ENCODE measurements around the gene KPNA2. TPM values are rescaled to one million over a fixed set of nuclear protein-coding genes. Genes with fewer than 3 reads are reported as not detected.
"Not testable (repeated sequence)": the region's sequence is repeated elsewhere in the genome, so short reads cannot be mapped to it uniquely, and the experiment has no call there.

The KPNA2 gene
- total RNA-seq, 1 experiment from 2014 or later: 170 TPM

DNA sequence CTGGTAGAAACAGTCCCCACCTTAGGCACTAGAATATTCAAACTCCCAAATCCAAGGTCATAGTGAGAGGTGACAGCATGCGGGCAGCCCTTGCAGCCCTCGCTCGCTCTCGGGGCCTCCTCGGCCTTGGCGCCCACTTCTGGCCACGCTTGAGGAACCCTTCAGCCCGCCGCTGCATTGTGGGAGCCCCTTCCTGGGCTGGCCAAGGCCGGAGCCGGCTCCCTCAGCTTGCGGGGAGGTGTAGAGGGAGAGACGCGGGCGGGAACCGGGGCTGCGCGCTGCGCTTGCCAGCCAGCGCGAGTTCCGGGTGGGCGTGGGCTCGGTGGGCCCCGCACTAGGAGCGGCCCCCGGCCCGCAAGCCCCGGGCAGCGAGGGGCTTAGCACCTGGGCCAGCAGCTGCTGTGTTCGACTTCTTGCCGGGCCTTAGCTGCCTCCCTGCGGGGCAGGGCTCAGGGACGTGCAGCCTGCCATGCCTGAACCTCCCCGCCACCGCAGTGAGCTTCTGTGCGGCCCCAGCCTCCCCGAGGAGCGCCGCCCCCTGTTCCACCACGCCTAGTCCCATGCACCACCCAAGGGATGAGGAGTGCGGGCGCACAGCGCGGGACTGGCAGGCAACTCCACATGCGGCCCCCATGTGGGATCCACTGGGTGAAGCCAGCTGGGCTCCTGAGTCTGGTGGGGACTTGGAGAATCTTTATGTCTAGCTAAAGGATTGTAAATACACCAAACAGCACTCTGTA is 45.0 kb downstream of the KPNA2 start:
- Histone ChIP-seq H3K9me3 (ENCODE audit: low read length) (no peaks in the 10 kb centered on the region), H3K4me3 (ENCODE audit: low read length) (no peak overlapping the region), H3K36me3 (ENCODE audit: insufficient read depth, low read length) (no peaks in the 10 kb centered on the region), H3K27me3 (ENCODE audit: low read length) (no peaks in the 10 kb centered on the region), H3K79me2 (ENCODE audit: low read length) (no peaks in the 10 kb centered on the region), H4K20me1 (ENCODE audit: insufficient read depth, low read depth, low read length) (no peaks in the 10 kb centered on the region), H3K4me2 (ENCODE audit: low read depth, low read length, poor library complexity, severe bottlenecking) (no peak overlapping the region), H2AFZ (ENCODE audit: low read length) (no peak overlapping the region), H3K9ac (ENCODE audit: low read length) (no peak overlapping the region), H3K27ac (ENCODE audit: low read length) (no peak overlapping the region), H3K9me2 (replicated peaks; ENCODE audit: insufficient read depth, low read length) (no peaks in the 10 kb centered on the region), H3K4me1 (ENCODE audit: low read length) (peaks cover 8% of the 10 kb centered on the region)
- no peak for DNase-seq

DNA sequence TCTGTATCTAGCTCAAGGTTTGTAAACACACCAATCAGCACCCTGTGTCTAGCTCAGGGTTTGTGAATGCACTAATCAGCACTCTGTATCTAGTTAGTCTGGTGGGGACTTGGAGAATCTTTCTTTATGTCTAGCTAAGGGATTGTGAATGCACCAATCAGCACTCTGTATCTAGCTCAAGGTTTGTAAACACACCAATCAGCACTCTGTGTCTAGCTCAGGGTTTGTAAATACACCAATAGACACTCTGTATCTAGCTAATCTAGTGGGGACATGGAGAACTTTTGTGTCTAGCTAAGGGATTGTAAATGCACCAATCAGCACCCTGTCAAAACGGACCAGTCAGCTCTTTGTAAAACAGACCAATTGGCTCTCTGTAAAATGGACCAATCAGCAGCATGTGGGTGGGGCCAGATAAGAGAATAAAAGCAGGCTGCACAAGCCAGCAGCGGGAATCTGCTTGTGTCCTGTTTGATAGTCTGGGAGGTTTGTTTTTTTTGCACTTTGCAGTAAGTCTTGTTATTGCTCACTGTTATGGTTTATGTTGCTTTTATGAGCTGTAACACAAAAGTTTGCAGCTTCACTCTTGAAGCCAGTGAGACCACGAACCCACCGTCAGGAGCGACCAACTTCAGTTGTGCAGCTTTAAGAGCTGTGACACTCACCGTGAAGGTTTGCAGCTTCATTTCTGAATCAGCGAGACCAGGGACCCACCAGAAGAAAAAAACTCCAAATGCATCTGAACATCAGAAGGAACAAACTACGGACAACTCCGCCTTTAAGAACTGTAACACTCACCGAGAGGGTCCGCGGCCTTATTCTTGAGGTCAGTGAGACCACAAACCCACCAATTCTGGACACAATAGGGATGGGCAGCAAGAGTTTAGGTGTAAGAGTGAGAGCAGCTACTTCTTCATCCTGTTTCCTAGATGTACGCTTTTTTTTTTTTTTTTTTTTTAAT is 46.0 kb downstream of the KPNA2 start:
- H3K4me3 ChIP-seq (ENCODE audit: low read length); H4K20me1 ChIP-seq (ENCODE audit: insufficient read depth, low read depth, low read length); H3K4me2 ChIP-seq (ENCODE audit: low read depth, low read length, poor library complexity, severe bottlenecking); H2AFZ ChIP-seq (ENCODE audit: low read length); H3K36me3 ChIP-seq (ENCODE audit: insufficient read depth, low read length); H3K9ac ChIP-seq (ENCODE audit: low read length); H3K27ac ChIP-seq (ENCODE audit: low read length); H3K9me3 ChIP-seq (ENCODE audit: low read length); DNase-seq; H3K27me3 ChIP-seq (ENCODE audit: low read length); H3K9me2 ChIP-seq (replicated peaks; ENCODE audit: insufficient read depth, low read length); H3K79me2 ChIP-seq (ENCODE audit: low read length): not testable (repeated sequence)
- H3K4me1 ChIP-seq (ENCODE audit: low read length): peaks cover 18% of the 10 kb centered on the region

DNA sequence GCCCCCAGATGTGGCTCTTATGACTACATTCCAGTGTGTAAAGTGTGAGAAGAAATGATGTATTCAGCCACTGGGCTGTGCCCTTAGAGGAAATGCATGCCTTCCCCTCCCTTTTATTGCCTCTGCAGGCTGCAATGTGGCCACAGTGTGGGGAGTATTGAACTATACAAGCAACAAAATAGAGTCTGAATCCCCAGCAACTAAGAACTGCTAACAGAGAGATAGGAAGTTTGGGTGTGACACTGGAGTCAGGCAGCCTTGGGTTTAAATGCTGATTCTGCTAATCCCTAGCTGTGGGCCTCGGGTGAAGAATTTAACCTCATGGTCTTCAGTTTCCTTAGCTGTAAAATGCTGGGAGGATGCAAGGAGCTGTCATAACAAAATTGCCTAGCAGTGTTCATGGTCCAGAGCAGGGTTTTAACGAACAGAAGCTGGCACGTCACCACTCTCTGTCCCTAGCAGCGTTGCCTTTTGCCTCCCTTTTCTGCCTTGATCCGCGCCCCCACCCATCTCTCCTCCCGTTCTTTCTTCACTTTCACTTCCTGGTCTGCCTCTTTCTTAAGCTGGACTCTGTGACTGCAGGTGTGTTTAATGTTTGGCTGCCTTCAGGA is 50.3 kb downstream of the KPNA2 start:
- DNase-seq: peak; percentile 91
- Histone ChIP-seq H3K4me2 (ENCODE audit: low read depth, low read length, poor library complexity, severe bottlenecking) (peak overlapping the region; percentile 91), H3K27ac (ENCODE audit: low read length) (peak overlapping the region; percentile 99), H3K4me1 (ENCODE audit: low read length) (peaks cover 38% of the 10 kb centered on the region), H3K9me3 (ENCODE audit: low read length) (no peaks in the 10 kb centered on the region), H3K79me2 (ENCODE audit: low read length) (no peaks in the 10 kb centered on the region), H2AFZ (ENCODE audit: low read length) (peak overlapping the region; percentile 90), H3K9ac (ENCODE audit: low read length) (peak overlapping the region; percentile 81), H4K20me1 (ENCODE audit: insufficient read depth, low read depth, low read length) (no peaks in the 10 kb centered on the region), H3K4me3 (ENCODE audit: low read length) (peak overlapping the region; percentile 4; the same call in 1 of the 2 replicates), H3K36me3 (ENCODE audit: insufficient read depth, low read length) (no peaks in the 10 kb centered on the region), H3K9me2 (replicated peaks; ENCODE audit: insufficient read depth, low read length) (no peaks in the 10 kb centered on the region), H3K27me3 (ENCODE audit: low read length) (no peaks in the 10 kb centered on the region)

DNA sequence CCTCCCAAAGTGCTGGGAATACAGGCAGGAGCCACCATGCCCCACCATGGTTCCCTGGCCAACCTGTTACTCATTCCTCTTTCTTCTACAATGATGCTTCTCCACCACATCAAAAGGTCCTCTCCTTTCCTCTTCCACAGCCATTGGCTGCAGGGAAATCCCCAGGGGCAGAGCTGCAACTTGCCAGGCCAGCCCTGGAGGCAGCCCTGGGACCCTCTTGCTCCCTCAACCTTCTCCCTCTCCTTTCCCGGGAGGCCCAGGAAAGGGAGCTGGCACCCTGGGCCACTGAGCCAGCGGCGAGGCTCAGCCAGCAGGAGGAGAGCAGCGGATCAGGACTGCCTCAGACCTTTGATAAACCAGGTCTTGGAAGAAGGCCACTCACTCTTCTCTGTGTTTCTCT is 51.1 kb downstream of the KPNA2 start:
- not testable (repeated sequence) for H3K79me2 ChIP-seq (ENCODE audit: low read length); H4K20me1 ChIP-seq (ENCODE audit: insufficient read depth, low read depth, low read length); H3K9me3 ChIP-seq (ENCODE audit: low read length); H2AFZ ChIP-seq (ENCODE audit: low read length); H3K27me3 ChIP-seq (ENCODE audit: low read length); H3K9me2 ChIP-seq (replicated peaks; ENCODE audit: insufficient read depth, low read length); H3K36me3 ChIP-seq (ENCODE audit: insufficient read depth, low read length); DNase-seq
- Histone ChIP-seq H3K9ac (ENCODE audit: low read length) (peak overlapping the region; percentile 81), H3K27ac (ENCODE audit: low read length) (peak overlapping the region; percentile 99), H3K4me1 (ENCODE audit: low read length) (peaks cover 38% of the 10 kb centered on the region), H3K4me3 (ENCODE audit: low read length) (peak overlapping the region; percentile 67), H3K4me2 (ENCODE audit: low read depth, low read length, poor library complexity, severe bottlenecking) (peak overlapping the region; percentile 91)

DNA sequence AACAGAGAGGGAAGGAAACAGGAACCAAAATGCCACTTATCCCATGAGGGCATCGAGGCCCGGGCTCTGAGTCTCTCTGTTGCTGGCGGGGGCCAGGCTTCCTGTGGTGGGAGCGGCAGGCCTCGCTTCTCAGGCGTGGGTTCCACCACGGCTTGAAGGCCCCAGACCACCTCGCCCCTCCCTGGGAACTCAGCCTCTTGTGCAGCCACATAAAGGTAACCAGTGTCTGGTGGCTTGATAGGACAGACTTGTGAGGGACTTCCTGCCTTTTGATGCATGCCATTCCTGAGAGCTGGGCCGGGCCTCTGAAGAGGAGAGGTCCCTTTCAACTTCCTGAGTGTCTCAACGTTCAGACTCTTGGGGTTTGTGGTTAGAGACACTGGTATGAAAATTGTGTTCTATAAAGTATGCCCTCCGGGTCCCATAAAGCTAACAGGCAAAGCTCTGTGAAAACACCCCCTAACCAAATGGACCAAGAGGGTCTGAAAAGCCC is 51.6 kb downstream of the KPNA2 start:
- H2AFZ ChIP-seq (ENCODE audit: low read length): not testable (repeated sequence)
- Histone ChIP-seq H3K9ac (ENCODE audit: low read length) (peak overlapping the region; percentile 81), H3K4me3 (ENCODE audit: low read length) (peak overlapping the region; percentile 67)

DNA sequence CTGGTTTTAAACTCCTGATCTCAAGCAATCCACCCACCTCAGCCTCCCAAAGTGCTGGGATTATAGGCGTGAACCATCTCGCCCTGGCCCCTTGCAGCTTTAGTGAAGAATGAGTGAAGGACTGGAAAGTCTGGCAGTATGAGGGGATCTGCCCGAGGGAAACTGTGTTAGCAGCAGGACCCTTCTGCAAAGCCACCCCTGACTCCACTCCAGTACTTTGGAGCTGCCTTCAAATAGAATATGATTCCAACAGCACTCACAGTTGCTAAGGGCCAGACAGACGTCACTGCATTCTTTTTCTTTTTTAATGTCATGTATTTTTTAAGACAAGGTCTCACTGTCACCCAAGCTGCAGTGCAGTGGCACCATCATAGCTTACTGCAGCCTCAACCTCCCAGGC is 52.3 kb downstream of the KPNA2 start:
- Histone ChIP-seq H3K4me3 (ENCODE audit: low read length) (peak overlapping the region; percentile 67), H3K9ac (ENCODE audit: low read length) (peak overlapping the region; percentile 81), H3K27me3 (ENCODE audit: low read length) (no peaks in the 10 kb centered on the region), H2AFZ (ENCODE audit: low read length) (no peak overlapping the region; the same call in 1 of the 2 replicates), H3K9me2 (replicated peaks; ENCODE audit: insufficient read depth, low read length) (no peaks in the 10 kb centered on the region), H3K9me3 (ENCODE audit: low read length) (no peaks in the 10 kb centered on the region), H3K4me2 (ENCODE audit: low read depth, low read length, poor library complexity, severe bottlenecking) (peak overlapping the region; percentile 91), H3K27ac (ENCODE audit: low read length) (peak overlapping the region; percentile 99), H3K79me2 (ENCODE audit: low read length) (no peaks in the 10 kb centered on the region), H4K20me1 (ENCODE audit: insufficient read depth, low read depth, low read length) (no peaks in the 10 kb centered on the region), H3K36me3 (ENCODE audit: insufficient read depth, low read length) (no peaks in the 10 kb centered on the region), H3K4me1 (ENCODE audit: low read length) (peaks cover 38% of the 10 kb centered on the region)
- DNase-seq: peak; percentile 54

More for the DNA sequence above, 51.6 kb downstream of the KPNA2 start:
- H3K79me2 ChIP-seq (ENCODE audit: low read length); H3K9me2 ChIP-seq (replicated peaks; ENCODE audit: insufficient read depth, low read length); H3K9me3 ChIP-seq (ENCODE audit: low read length); H4K20me1 ChIP-seq (ENCODE audit: insufficient read depth, low read depth, low read length); H3K36me3 ChIP-seq (ENCODE audit: insufficient read depth, low read length); H3K27me3 ChIP-seq (ENCODE audit: low read length): not testable (repeated sequence)
- DNase-seq: peak; percentile 88
- Histone ChIP-seq H3K4me2 (ENCODE audit: low read depth, low read length, poor library complexity, severe bottlenecking) (peak overlapping the region; percentile 91), H3K27ac (ENCODE audit: low read length) (peak overlapping the region; percentile 99), H3K4me1 (ENCODE audit: low read length) (peaks cover 38% of the 10 kb centered on the region)

DNA sequence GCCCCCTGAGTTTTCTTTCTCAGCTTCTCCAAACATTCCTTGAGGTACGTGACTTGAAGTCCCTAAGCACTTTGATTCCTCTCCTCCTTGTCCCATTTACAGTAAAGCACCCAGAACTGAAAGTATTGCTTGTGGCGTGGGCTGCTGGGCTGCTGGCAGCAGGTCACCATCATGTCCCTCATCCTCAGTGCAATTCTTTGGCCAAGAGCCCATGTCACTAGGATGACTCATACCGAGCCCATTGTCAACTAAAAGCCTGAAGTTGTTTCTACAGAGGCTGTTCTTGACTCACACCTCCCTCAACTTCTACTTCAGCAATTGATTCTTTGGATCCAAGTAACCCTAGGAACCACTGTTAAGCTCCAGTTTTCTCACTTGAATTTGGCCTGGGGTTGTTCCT is 54.3 kb downstream of the KPNA2 start:
- Histone ChIP-seq H3K36me3 (ENCODE audit: insufficient read depth, low read length) (no peaks in the 10 kb centered on the region), H3K27me3 (ENCODE audit: low read length) (no peaks in the 10 kb centered on the region), H3K4me3 (ENCODE audit: low read length) (no peak overlapping the region), H3K9me3 (ENCODE audit: low read length) (no peaks in the 10 kb centered on the region), H3K79me2 (ENCODE audit: low read length) (no peaks in the 10 kb centered on the region), H2AFZ (ENCODE audit: low read length) (no peak overlapping the region), H3K4me2 (ENCODE audit: low read depth, low read length, poor library complexity, severe bottlenecking) (no peak overlapping the region), H4K20me1 (ENCODE audit: insufficient read depth, low read depth, low read length) (no peaks in the 10 kb centered on the region), H3K9me2 (replicated peaks; ENCODE audit: insufficient read depth, low read length) (no peaks in the 10 kb centered on the region), H3K27ac (ENCODE audit: low read length) (no peak overlapping the region), H3K9ac (ENCODE audit: low read length) (no peak overlapping the region), H3K4me1 (ENCODE audit: low read length) (peaks cover 40% of the 10 kb centered on the region)
- no peak for DNase-seq

All from Karpas-422 (cell line).